GM19328 (cell line): ENCODE results near the gene PLPP1.

Experiments used
- ATAC-seq: cut with Tn5 transposase; IDR thresholded peaks from one replicate; pipeline ENCODE4 v1.9.1; 2021; ENCODE audit warnings: mild to moderate bottlenecking, moderate library complexity; ENCODE audit not compliant: unreplicated experiment

The PLPP1 gene

DNA sequence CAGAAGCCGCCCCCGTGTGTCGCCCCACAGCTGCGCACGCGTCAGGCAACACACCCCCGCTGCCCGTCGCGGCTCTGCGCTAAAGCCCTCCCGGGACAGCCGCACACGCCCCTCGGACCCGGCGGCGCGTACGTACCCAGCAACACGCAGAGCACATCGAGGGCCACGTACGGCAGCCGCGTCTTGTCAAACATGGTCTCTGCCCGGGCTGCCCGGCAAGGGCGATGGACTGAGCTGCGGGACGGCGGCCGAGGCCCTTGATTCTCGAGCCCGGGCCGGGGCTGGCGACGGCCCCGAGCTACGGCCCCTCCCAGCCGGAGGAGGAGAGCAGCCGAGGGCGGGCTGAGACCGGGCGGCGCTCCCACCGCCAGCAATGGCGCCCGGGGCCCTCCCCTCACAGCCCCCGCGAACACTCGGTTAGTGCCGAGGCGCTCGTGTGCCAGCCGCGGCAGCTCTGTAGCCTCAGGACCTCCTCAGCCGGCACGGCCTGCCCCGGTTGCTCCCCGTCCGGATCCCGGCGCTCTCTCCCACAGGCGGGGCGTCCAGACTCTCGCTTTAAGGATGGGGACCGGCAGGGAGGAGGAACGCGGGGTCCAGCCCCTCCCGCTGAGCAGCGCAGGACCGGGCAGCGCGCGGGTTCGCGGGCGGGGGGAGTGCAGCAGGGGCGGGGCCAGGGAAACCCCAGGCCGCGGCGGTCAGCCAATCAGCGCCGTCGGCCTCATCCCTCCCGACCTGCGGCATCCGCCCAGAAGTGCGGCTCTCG lies at the start of gene PLPP1:
PLPP1 (minus strand) TSS at position 529 of the 763 bp plus-strand sequence; CDS start at position 194, 335 bp downstream.
- ATAC-seq = peak; percentile 82

DNA sequence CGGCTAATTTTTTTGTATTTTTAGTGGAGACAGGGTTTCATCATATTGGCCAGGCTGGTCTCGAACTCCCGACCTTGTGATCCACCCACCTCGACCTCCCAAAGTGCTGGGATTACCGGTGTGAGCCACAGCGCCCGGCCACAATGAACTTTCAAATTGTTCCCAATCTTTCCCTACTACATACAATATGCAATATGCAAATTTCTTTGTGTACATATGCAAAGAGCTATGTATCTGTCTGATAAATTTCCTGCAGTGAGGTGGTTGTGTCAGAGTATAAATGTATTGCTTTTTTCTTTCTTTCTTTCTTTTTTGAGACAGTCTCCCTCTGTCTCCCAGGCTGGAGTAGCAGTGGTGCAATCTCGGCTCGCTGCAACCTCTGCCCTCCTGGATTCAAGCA lies 48.8 kb upstream of the PLPP1 start:
- no peak for ATAC-seq

- ATAC-seq = no peak
These were observed 47.5 kb upstream of the PLPP1 start for GRCh38 chr5:55582256-55582655.

DNA sequence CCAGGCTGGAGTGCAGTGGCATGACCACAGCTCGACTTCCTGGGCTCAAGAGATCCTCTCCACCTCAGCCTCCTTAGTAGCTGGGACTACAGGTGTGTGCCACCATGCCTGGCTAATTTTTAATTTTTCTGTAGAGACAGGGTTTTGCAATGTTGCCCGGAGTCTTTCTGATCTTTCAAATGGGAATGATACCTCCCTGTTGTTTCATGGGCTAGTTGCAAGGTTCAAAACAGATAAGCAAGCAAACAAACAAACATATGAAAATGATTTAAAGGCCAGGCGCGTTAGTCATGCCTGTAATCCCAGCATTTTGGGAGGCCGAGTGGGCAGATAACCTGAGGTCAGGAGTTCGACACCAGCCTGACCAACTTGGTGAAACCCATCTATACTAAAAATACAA lies 45.3 kb upstream of the PLPP1 start:
- ATAC-seq = no peak

DNA sequence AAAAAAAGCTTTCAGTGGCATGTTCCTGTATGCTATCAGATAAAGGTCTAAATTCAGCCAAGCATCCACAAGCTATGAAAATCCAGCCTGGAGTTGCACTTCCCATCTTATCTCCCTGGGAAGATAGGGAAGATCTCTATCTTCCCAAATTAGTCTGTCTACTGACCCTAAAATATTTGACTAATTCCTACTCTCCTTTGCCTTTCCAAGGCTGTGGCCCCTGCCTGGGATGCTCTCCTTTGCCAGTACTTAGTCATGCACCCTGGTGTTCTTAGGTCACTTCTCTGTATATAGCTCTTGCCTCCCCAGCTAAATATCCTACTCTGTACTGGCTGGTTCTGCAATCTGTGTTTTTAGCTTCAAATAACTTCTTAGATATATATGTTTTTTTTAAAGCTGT lies 44.0 kb upstream of the PLPP1 start:
- no peak for ATAC-seq

DNA sequence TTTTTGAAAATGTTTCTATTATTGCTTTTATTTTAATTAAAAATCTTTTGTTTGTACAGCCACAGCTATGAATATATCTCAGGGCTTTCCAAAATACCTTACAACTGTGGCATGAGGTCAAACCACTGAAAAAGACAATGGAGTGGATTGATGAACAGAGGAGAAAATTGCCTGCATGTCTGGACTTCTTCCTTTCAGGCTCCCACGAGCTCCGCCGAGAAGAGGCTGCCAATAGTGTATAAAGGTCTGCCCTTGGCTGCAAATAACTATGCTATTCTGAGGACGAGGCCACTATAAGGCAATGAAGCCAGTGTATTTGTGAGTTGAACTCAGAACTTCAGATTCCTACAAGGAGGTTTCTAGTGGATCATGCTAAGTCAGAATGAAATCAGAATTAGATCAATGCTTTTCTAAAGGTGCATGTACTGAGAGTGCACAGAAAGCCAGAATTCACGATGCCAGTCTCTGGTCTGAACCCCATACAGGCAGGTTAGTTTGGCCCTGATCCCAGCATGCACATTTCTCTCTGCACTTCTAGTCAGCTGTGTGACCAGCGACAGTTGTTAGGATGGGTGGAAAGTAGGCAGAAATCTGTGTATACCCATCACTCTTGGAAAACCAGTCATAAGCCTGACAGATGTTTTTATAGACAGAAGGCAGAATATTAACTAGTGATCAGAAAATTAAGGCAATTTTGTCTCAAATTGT lies 42.7 kb upstream of the PLPP1 start:
- no peak for ATAC-seq

- ATAC-seq = no peak
These were observed 41.9 kb upstream of the PLPP1 start for GRCh38 chr5:55576661-55577060.

- ATAC-seq = no peak
These were observed 41.2 kb upstream of the PLPP1 start for GRCh38 chr5:55575815-55576583.

- no peak for ATAC-seq
These were observed 37.8 kb upstream of the PLPP1 start for GRCh38 chr5:55572600-55572999.

DNA sequence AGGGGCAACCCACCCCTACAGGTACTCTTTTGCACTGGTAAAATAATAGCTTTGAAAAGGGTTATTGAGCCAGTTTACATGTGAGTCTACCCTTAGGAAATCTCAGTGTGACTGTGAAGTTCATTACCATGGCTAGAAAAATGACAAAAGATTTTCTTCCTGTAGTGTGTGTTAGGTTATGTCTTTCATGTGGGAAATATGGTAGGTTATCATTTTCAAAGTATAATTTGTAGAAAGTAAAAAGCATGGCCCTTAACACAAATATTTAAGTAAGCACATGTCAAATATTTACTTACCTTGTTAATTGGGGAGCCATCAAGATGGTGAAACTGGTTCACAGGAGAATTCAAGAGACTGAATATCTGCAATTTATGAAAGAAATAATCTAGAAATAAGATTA lies 37.3 kb upstream of the PLPP1 start:
- ATAC-seq = no peak

DNA sequence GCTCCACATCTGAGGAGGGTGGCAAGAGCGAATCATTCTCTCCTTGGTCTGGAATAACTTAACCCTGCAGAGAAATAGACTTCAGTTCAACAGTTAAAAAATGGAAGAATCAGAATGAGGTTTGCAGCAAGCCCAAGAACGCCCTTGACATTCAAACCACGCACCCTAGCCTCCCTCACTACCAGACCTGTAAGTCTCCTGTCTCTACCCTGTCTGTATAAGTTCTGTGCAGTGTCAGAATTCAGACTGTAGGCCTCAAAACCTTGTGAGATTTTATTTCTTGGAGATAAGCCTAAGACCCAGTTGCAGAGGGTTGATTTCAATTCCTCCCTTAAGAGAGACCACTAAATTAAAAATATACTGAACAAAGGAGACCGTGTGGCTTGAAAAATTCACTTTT lies 35.8 kb upstream of the PLPP1 start:
- no peak for ATAC-seq

DNA sequence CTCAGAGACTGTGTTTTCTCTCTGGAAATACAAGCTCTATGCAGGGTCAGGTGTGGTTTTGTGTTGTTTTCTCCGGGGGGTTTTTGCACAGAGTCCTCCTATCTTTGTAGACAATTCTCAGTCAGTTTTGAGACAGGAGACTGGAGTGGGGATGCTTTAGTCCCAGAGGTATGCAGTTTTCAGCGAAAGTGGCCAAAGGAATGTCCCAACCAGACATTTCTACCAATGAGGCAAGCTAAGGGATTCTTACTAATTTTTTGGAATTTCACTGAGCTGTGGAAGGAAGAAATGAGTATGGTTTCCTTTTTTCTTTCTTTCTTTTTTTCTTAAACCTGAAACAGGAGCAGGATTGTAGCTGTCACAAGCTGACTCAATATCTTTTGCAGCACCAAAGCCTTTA lies 35.3 kb upstream of the PLPP1 start:
- ATAC-seq = no peak

DNA sequence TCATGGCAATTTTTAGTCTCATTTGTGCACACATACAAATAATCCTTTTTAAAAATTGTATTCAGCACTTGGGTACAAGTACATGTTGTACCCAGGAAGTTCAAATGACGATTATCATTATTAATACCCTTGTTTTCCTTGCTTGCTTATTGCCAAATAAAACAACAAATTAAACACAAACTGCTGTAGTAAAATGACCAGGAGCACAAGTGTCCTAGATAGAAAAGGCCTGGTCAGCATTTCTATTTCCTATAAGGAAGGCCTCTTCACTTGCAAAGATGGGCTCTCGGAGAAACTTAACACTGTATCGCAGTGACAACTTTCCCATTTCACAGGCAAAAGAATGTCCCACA lies 34.7 kb upstream of the PLPP1 start:
- no peak for ATAC-seq

DNA sequence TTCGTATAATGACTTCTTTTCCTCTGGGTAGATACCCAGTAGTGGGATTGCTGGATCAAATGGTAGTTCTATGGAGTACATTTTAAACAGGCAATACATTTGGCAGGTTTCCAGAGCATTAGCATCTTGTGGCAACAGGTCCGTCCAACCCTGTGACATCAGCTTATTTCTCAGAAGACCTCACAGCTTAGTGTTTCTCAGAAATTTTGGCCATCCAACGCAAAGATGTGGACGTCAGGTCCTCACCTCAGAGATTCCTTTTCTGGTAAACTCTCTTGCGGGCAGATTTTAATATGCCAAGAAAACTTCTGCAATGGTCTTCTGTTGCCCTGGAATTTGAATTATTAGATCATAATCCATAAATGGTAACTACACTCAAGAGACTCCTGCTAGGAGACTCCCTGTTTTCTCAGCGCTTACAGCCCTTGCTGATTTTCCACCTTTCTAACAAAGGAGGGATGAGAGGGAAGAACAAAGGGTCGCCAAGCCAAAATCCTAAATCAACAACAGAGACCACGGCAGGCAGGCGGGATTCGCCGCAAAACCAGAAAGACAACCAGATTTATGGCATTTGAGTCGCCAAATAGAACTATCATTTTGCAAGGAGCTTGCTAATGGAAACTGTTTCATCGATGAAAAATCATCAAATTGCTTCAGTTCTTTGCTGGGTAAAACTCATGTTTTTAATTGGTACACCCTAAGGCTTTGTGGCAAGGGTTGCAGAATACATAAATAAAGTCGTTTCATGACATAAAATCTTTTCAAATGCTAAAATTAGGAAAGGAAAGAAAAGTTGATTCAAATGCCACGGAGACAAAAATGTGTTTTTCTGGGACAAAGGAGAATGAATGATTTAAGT lies 34.1 kb upstream of the PLPP1 start:
- ATAC-seq = no peak

DNA sequence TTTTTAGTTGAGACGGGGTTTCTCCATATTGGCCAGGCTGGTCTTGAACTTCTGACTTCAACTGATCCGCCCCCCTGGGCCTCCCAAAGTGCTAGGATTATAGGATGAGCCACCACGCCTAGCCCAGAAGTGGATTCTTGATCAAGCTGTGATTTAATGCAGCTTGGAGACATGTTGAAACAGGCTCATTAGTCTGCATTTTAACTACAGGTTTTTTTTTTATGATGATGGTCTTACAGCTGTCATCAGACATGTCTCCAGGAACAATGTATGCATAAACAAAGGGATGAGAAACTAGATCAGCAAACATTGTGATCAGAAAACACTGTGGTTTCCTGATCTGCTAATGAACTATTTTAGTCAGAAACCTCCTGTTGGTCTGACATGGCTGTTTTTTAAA lies 30.0 kb upstream of the PLPP1 start:
- ATAC-seq = no peak

GRCh38 chr5:55558484-55558883 lies 23.7 kb upstream of the PLPP1 start:
- ATAC-seq = no peak

GRCh38 chr5:55557123-55557522 lies 22.4 kb upstream of the PLPP1 start:
- ATAC-seq = no peak

- ATAC-seq = no peak
These were observed 19.9 kb upstream of the PLPP1 start for GRCh38 chr5:55554585-55555202.

DNA sequence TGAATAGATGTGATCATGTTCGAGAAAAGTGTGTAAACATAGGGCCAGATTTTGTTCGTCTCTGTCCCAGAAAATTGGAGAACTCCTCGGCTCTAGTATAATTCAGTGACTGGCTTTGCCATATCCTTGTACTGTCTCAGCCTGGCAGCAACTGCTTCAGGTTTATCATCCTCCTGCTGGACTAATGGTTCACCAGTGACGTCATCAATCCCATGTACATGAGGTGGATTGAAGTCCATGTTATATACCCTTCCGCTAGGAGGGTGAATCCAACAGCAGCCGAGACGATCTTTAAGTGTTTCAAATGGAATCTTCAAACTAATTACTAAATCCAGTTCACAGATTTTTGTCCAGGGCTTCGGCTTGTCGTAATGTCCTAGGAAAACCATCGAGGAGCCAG lies 17.1 kb upstream of the PLPP1 start:
- ATAC-seq = no peak

GRCh38 chr5:55551358-55551757 lies 16.6 kb upstream of the PLPP1 start:
- no peak for ATAC-seq

DNA sequence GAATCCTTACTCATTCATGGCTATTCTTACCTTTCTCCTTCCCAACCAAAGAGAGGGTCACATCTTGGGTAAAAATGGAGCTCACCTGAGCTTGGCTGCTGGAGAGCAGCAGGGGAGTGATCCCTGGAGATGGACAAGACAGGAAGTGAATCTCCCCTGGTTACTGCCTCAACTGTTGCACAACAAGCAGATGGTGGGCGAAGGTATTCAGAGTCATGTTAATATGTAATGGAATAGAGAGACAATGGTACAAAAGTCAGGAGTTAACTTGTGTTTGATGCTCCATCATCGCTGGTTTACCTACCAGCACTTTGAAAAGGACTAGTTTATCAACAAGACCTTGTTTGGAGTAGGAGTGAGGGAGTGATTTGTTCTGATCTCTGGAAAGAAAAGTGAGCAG lies 13.0 kb upstream of the PLPP1 start:
- ATAC-seq = no peak
